Stimulated activated naive B cell treated with anti-CD40 and anti-IgM and Interleukin-4, amounts not matched to agents 10 μg/mL and 1 μg/mL and 100 μg/mL, for 72 hours (primary cell): Measurements from ENCODE around the gene CALCR.

Experiments
- ATAC-seq, 2 donors: fragments of 150-1000 bp; cut with Tn5 transposase; replicated peaks; 2 replicates each; pipeline ENCODE4 v1.10.0; 2021; ENCODE audit warnings: moderate library complexity in 1 of 2
- DNase-seq: peaks from one replicate; pipeline ENCODE4 v3.0.0; 2021
- H3K27ac Mint-ChIP-seq: one replicate; pipeline ENCODE4 v1.8.0; 2022; ENCODE audit warnings: mild to moderate bottlenecking, mixed read lengths
- H3K27me3 Mint-ChIP-seq, 2 donors: one replicate each; pipeline ENCODE4 v1.8.0; 2022; ENCODE audit warnings: mixed read lengths in 2 of 2
- H3K36me3 Mint-ChIP-seq, 2 donors: one replicate each; pipeline ENCODE4 v1.8.0; 2022; ENCODE audit warnings: mixed read lengths in 2 of 2, mild to moderate bottlenecking in 1 of 2
- H3K4me1 Mint-ChIP-seq, 2 donors: one replicate each; pipeline ENCODE4 v1.8.0; 2022; ENCODE audit warnings: mixed read lengths in 2 of 2, mild to moderate bottlenecking in 1 of 2
- H3K4me3 Mint-ChIP-seq, 2 donors: one replicate each; pipeline ENCODE4 v1.8.0; 2022; ENCODE audit warnings: mild to moderate bottlenecking in 2 of 2, mixed read lengths in 2 of 2, moderate library complexity in 1 of 2
- H3K9me3 Mint-ChIP-seq, 2 donors: one replicate each; pipeline ENCODE4 v1.8.0; 2022; ENCODE audit warnings: mixed read lengths in 2 of 2, mild to moderate bottlenecking in 1 of 2

Gene CALCR

GRCh38 chr7:93390660-93391059, 183.9 kb downstream of the CALCR start:
- Mint-ChIP-seq H3K4me3 (no peak overlapping the region), H3K27ac (no peak overlapping the region), H3K27me3 (peaks cover 10 to 20% of the 10 kb centered on the region in 2 donors), H3K36me3 (no peaks in the 10 kb centered on the region), H3K4me1 (no peaks in the 10 kb centered on the region), H3K9me3 (no peaks in the 10 kb centered on the region)
- DNase-seq: no peak
- ATAC-seq: no peak

GRCh38 chr7:93382362-93382761, 192.2 kb downstream of the CALCR start:
- H3K4me1 Mint-ChIP-seq: peaks cover 4 to 11% of the 10 kb centered on the region in 2 donors
- H3K27me3 Mint-ChIP-seq: peaks cover 6 to 17% of the 10 kb centered on the region in 2 donors
- no peak overlapping the region for H3K27ac Mint-ChIP-seq
- ATAC-seq: no peak
- no peak overlapping the region for H3K4me3 Mint-ChIP-seq
- DNase-seq: no peak
- no peaks in the 10 kb centered on the region for H3K36me3 Mint-ChIP-seq
- H3K9me3 Mint-ChIP-seq: peaks cover 0 to 2% of the 10 kb centered on the region in 2 donors

- Mint-ChIP-seq H3K36me3 (no peaks in the 10 kb centered on the region), H3K27me3 (peaks cover 0 to under 1% of the 10 kb centered on the region in 2 donors), H3K4me1 (peaks cover 9 to 20% of the 10 kb centered on the region in 2 donors), H3K27ac (no peak overlapping the region), H3K9me3 (peaks cover 0 to 2% of the 10 kb centered on the region in 2 donors), H3K4me3 (peak overlapping the region in 1 of 2 donors; percentile 25)
- no peak for DNase-seq
- no peak for ATAC-seq
Observed at GRCh38 chr7:93378131-93378760, 196.3 kb downstream of the CALCR start.

GRCh38 chr7:93375603-93376002, 198.9 kb downstream of the CALCR start:
- Mint-ChIP-seq H3K4me1 (peaks cover 9 to 20% of the 10 kb centered on the region in 2 donors), H3K27ac (no peak overlapping the region), H3K27me3 (peaks cover 5 to 6% of the 10 kb centered on the region in 2 donors), H3K4me3 (no peak overlapping the region), H3K36me3 (no peaks in the 10 kb centered on the region), H3K9me3 (peaks cover 0 to 2% of the 10 kb centered on the region in 2 donors)
- no peak for DNase-seq
- peak in 1 of 2 donors; percentile 39 for ATAC-seq
